Measurements from ENCODE around the gene SERPINB2.

Gene SERPINB2

DNA sequence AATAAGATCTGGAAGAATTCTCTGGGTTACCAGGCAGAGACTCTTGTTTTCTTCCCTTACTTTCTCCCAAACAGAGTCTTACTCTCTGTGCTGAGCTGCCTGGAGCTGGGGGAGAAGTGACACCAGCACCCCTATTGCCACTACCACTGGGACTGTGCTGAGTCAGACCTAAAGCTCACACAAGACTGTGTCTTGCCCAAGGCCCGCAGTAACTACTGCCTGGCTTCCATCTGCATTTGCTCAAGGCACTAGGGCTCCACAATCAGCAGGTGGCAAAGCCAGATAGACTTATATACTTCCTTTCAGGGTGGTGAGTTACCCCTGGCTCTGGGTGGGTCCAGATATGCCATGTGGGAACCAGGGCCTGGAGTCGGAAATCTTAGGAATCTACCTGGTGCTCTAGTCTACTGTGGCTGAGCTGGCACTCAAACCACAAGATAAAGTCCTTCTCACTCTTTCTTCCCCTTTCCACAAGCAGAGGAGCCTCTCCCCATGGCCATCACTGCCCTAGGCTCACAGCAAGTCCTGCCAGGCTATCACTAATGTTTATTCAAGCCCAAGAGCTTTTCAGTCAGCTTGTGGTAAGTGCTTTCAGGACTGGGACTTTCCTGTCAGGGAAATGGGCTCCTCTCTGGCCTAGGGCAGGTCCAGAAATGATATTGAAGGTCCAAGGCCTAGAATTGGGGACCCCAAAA is 27.6 kb upstream of the SERPINB2 start:
- TF ChIP-seq, protein P1, sequence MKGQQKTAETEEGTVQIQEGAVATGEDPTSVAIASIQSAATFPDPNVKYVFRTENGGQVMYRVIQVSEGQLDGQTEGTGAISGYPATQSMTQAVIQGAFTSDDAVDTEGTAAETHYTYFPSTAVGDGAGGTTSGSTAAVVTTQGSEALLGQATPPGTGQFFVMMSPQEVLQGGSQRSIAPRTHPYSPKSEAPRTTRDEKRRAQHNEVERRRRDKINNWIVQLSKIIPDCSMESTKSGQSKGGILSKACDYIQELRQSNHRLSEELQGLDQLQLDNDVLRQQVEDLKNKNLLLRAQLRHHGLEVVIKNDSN (IDR thresholded peaks at IDR 0.05): no peak
- TF ChIP-seq YY1 (IDR thresholded peaks at IDR 0.05; ENCODE audit: low read depth): no peak

DNA sequence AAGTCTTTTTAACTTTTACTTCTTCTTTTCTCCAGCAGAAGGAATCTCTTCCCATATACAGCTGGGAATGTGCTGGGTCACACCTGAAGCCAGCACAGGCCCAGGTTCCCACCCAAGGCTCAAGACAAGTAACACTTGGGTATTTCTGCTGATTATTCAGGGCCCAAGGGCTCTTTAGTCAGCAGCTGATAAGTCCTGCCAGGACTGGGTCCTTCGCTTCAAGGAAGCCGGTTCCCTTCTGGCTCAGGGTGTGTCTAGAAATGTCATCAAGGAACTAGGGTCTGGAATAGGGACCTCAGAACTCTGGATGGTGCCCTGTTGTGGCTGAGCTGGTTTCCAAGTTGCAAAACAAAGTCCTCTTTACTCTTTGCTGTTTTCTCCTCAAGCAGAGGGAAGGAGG is 27.0 kb upstream of the SERPINB2 start:
- TF ChIP-seq TCF12 (IDR thresholded peaks at IDR 0.05; ENCODE audit: low read depth) (no peak), YY1 (IDR thresholded peaks at IDR 0.05; ENCODE audit: low read depth) (no peak), RAD21 (IDR thresholded peaks at IDR 0.05; ENCODE audit: low read depth) (no peak), ZBTB7A (IDR thresholded peaks at IDR 0.05; ENCODE audit: low read depth) (no peak), CREB1 (IDR thresholded peaks at IDR 0.05; ENCODE audit: low read depth) (no peak), EP300 (IDR thresholded peaks at IDR 0.05; ENCODE audit: borderline replicate concordance) (no peak), FOXM1 (IDR thresholded peaks at IDR 0.05; ENCODE audit: borderline replicate concordance, low read depth) (no peak), TEAD4 (IDR thresholded peaks at IDR 0.05) (no peak), EGR1 (IDR thresholded peaks at IDR 0.05) (no peak), CEBPB (IDR thresholded peaks at IDR 0.05) (no peak), NFIC (IDR thresholded peaks at IDR 0.05) (no peak), TAF1 (IDR thresholded peaks at IDR 0.05; ENCODE audit: low read depth) (no peak)
- TF ChIP-seq, protein P2, sequence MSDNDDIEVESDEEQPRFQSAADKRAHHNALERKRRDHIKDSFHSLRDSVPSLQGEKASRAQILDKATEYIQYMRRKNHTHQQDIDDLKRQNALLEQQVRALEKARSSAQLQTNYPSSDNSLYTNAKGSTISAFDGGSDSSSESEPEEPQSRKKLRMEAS (IDR thresholded peaks at IDR 0.05): no peak
- TF ChIP-seq, protein P1 (IDR thresholded peaks at IDR 0.05): no peak
- TF ChIP-seq, protein P3, sequence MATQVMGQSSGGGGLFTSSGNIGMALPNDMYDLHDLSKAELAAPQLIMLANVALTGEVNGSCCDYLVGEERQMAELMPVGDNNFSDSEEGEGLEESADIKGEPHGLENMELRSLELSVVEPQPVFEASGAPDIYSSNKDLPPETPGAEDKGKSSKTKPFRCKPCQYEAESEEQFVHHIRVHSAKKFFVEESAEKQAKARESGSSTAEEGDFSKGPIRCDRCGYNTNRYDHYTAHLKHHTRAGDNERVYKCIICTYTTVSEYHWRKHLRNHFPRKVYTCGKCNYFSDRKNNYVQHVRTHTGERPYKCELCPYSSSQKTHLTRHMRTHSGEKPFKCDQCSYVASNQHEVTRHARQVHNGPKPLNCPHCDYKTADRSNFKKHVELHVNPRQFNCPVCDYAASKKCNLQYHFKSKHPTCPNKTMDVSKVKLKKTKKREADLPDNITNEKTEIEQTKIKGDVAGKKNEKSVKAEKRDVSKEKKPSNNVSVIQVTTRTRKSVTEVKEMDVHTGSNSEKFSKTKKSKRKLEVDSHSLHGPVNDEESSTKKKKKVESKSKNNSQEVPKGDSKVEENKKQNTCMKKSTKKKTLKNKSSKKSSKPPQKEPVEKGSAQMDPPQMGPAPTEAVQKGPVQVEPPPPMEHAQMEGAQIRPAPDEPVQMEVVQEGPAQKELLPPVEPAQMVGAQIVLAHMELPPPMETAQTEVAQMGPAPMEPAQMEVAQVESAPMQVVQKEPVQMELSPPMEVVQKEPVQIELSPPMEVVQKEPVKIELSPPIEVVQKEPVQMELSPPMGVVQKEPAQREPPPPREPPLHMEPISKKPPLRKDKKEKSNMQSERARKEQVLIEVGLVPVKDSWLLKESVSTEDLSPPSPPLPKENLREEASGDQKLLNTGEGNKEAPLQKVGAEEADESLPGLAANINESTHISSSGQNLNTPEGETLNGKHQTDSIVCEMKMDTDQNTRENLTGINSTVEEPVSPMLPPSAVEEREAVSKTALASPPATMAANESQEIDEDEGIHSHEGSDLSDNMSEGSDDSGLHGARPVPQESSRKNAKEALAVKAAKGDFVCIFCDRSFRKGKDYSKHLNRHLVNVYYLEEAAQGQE (IDR thresholded peaks at IDR 0.05; ENCODE audit: low read depth): no peak

DNA sequence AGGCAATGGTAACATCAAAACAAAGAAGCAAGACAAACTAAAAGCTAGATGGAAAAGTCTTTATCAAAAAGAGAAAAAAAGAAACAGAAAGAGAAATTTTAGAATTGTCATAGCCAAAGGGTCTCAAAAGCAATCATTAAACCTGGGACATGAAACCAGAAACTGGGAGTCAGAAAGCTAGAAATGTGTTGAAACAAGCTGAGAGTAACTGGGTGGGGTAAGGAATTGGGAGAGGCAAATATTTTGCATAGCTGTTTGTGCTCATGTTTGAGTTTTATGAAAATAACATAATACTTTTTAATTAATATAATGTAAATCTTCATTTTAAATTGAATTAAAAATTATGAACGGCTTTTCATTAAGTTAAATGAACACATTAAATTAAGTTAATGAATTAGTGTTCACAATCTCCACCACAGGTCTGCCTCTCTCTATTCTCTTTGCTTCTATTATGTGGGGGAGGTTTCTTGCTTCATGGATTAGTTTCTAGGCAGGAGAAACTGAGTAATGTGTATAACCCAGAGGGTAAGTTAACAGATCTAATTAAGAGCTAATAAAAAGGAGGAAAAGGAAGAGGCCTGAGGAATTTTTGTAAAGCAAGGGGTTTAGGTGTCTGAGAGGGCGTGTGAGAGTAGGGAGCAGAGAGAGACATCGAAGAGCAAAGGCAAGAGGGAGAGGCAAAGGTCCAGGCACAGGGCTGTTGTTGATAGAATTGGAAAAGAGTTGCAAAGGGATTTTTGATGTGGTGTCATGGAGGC is 20.0 kb upstream of the SERPINB2 start:
- TF ChIP-seq TAF1 (IDR thresholded peaks at IDR 0.05; ENCODE audit: low read depth): no peak

DNA sequence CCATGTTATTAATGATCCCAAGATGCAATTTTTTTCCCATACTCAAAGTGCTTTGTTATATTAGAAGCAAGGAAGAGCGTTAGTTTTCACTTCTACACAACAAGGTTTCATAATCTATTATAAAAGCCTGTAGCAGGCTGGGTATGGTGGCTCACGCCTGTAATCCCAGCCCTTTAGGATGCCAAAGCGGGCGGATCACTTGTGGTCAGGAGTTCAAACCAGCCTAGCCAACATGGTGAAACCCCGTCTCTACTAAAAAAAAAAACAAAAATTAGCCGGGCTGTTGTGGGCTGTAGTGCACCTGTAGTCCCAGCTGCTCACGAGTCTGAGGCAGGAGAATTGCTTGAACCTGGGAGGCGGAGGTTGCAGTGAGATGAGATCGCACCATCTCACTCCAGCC is 19.0 kb upstream of the SERPINB2 start:
- TF ChIP-seq RAD21 (IDR thresholded peaks at IDR 0.05; ENCODE audit: low read depth) (no peak), ZBTB7A (IDR thresholded peaks at IDR 0.05; ENCODE audit: low read depth) (no peak), EP300 (IDR thresholded peaks at IDR 0.05; ENCODE audit: borderline replicate concordance) (no peak), FOXM1 (IDR thresholded peaks at IDR 0.05; ENCODE audit: borderline replicate concordance, low read depth) (no peak), YY1 (IDR thresholded peaks at IDR 0.05; ENCODE audit: low read depth) (no peak), EGR1 (IDR thresholded peaks at IDR 0.05) (no peak), TEAD4 (IDR thresholded peaks at IDR 0.05) (no peak), CEBPB (IDR thresholded peaks at IDR 0.05) (no peak), NFIC (IDR thresholded peaks at IDR 0.05) (no peak)
- TF ChIP-seq, protein P3 (IDR thresholded peaks at IDR 0.05; ENCODE audit: low read depth): no peak
- TF ChIP-seq, protein P1 (IDR thresholded peaks at IDR 0.05): no peak

DNA sequence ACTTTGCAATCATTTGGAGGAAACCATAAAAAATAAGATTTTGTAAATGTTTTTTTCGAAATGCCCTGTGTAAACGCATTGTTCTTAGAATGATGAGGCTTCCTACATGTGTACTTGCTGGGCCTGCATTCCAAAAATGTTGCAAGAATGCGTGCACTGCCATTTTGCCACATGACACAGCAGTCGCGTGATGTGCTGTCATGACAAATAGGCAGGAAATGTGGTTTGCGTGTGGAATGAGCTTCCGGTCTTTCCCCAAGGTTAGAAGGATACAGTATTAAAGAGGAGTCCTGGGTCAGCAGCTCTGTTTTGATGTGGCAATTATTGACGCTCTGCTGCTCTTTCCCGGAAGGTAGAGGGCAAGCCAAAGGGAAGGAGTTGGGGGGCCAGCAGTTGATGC is 18.1 kb upstream of the SERPINB2 start:
- TF ChIP-seq TEAD4 (IDR thresholded peaks at IDR 0.05): no peak
- TF ChIP-seq CREB1 (IDR thresholded peaks at IDR 0.05; ENCODE audit: low read depth): no peak
- TF ChIP-seq, protein P2 (IDR thresholded peaks at IDR 0.05): no peak
- TF ChIP-seq NFIC (IDR thresholded peaks at IDR 0.05): no peak
- no peak for TF ChIP-seq ZBTB7A (IDR thresholded peaks at IDR 0.05; ENCODE audit: low read depth)

DNA sequence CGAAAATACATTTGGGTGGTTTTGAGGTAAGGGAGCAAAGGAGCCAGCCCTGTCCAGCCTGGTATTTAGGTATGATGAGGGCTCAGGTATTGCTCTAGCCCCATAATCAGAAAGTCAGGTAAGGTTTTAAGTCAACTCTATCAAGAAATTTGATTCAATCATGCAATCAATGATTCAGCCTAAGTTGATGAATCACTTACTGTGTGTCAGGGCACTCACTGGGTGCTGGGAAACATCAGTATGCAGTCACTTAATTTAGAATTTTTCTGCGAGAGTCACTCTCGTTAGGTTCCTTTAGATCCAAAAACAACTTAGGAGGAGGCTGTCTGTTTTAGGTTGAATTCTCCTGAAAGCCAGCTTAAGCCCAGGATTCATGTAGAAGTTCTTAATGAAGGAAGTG is 17.7 kb upstream of the SERPINB2 start:
- TF ChIP-seq, protein P1 (IDR thresholded peaks at IDR 0.05): no peak
- TF ChIP-seq EGR1 (IDR thresholded peaks at IDR 0.05): no peak
